Femur (tissue), 1 donor: ENCODE results near the gene TBL1Y.
"Not testable (repeated sequence)": the region's sequence is repeated elsewhere in the genome, so short reads cannot be mapped to it uniquely, and the experiment has no call there.

ENCODE experiments used
- DNase-seq: peaks from one replicate; pipeline ENCODE4 v3.0.0-alpha.2; 2017

The TBL1Y gene

DNA sequence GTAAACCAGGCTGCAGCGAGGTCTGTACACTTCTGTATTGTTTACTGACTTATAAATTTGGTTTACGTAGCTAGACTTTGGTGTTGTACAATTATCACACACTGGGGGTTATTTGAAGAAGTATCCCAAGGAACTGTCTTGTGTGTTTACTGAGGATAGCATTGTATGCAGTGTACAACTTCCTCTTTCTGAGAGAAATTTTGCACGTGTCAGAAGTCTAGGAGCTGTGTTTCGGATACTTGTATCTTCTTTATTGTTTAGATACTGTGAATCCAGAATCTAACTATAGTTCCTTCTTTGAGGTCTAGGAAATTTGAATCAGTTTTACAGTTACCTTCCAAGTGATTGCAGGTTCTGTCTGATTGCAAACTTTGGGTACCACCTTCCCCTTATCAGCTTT is 64.5 kb downstream of the TBL1Y start:
- DNase-seq = no peak

DNA sequence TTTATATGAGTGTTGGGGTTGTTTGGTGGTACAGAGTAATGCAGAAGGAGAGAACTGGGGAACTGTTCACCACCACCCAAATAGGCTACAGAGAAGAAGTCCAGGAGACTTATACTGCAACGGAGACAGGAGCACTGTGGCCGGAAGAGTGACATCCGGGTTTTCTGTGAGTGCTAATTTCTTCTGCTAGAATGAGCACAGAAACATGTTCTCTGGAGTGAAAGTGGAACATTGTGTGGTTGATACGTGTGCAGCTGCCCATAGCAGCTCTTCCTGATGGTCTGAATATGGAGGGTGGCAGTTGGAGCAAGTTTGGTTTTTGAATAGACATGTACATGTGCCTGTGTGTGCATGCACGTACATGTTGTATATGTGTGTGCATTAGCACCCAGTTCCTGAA is 67.3 kb downstream of the TBL1Y start:
- no peak for DNase-seq

DNA sequence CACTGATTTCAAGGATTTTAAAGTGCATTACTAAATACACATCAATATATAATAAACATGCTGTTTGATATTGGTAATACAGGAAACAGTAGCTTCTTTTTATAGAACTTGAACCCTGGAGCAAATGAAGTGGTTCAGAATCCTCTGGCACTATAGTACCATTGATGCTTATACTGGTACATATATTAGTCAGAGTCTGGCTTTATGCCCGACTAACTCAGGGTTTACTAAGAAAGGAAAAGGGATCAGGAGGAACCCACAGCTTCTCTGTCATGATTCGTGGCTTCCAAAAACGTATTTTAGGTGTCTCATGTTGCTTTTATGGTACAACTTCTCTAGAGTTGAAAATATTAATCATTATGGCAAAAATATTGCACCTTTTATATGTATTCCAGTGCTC is 72.7 kb downstream of the TBL1Y start:
- no peak for DNase-seq

DNA sequence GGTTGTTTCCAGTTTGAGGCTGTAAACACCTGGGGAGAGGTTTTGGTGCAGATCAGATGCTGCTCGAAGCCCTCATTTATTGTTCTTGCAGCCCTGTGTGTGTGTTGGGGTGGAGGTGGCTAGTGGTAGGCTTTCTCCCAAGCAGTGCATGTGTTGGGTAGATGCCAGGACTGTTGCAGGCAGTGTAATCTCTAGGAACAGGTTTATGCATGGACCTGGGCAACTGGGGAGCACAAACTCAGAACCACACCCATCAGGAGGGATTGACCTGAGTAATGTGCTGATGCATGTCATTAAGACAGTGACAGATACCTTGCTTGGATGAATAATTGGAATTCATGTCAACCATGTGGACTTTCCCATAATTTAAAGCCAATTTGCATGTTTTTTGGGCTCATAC is 77.3 kb downstream of the TBL1Y start:
- DNase-seq = no peak

DNA sequence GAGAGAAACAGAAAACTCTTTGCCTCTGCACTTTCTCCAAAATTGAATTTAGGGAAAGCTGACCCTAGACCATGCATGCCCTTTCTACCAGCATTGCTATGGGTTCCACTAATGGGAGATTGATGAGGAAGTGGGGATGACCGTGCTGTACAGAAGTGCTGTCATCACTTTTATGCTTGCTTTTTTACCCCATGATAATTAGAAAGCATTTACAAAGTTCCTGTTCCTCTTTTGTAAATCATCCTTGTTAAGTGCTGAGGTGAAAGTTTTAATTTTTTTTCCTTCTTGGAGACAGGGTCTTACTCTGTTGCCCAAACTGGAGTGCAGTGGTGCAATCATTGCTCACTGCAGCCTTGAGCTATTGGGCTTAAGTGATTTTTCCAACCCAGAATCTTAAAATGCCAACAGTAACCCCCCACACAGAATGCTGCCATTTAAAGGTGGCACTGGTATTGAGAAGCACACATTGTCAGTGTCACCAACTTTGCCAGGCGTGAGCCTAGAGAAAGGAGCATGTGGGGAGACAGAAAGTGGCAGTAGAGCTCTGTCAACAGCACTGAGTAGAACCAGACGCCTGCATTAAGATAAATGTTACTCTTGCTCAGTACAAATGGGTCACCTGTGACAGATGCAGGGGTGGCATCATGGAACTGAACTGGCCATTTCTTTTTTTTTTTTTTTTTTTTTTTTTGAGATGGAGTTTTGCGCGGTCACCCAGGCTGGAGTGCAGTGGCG is 79.6 kb downstream of the TBL1Y start:
- no peak for DNase-seq

DNA sequence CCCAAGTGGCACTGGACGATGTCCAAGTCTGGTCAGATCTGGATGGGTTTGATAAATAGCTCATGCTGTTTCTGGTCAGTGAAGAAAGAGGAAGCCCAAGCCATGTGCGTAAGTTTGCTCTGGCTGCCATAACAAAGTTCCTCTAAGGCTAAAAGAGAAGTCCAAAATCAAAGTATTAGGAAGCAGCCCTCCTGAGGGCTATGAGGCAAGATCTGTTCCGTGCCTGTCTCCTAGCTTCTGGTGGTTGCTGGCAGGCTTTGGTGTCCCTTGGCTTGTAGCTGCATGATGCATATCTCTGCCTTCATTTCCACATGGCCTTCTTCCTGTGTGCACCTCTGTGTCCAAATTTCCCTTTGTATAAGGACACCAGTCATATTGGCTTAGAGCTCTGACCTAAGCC is 81.5 kb downstream of the TBL1Y start:
- no peak for DNase-seq

DNA sequence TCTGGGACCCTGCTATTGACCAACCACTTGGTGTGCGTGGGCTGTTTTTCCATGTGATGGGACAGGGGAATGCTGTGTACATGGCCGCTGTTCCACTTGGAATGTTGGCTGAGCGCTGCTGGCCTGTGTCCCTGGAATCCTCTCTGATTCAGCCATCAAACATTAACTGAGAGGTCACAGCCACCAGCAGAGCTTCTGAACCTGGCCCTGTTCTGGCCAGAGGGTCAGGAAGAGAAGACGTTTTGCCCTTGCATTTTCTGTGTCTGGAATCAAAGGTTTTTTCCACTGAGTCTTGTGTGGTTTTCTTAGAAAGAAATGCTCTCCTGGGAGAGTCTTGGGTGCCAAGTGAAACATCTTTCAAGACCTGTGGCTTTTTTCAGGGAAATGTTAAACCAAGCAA is 85.5 kb downstream of the TBL1Y start:
- no peak for DNase-seq

DNA sequence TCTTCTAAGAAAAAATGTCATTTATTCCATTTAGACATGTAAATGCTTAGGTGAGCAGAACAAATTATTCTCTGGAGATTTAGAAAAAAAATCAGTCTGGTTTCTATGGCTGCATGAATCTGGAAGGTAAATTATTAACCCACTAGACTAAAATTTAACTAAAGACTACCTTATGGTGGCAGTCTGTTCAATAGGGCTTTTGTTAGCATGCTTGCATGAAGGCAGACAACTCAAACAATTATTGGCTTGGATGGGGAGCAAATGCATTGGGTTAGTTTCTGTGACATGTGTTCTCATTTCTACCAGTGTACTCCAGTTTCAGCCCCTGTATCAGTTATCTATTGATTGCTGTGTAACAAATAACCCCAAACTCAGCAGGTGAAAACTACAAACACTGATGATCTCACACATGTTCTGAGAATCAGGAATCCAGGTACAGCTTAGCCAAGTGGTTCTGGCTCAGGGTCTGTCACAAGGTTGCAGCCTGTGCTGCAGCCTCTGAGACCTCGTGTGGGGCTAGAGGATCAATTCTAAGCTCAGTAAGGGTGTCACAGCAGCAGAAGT is 87.1 kb downstream of the TBL1Y start:
- DNase-seq = no peak

DNA sequence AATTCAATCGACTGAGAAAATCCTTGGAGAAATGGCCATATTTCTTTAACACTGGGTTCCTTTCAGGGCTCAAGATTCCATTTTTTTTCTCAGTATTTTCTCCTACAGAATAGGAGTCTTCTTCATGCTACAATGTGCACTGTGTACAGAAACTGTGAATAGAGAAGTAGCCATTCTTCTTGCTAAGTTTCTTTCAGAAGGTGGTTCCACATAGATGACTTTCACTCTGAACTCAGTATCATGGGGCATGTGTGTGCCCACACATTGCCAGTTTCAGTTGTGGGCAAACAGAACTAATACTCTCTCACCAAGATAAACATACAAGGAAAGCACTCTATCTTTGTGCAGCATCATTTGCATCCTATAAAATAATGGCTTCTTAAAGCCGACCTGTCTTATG is 89.4 kb downstream of the TBL1Y start:
- DNase-seq = no peak

DNA sequence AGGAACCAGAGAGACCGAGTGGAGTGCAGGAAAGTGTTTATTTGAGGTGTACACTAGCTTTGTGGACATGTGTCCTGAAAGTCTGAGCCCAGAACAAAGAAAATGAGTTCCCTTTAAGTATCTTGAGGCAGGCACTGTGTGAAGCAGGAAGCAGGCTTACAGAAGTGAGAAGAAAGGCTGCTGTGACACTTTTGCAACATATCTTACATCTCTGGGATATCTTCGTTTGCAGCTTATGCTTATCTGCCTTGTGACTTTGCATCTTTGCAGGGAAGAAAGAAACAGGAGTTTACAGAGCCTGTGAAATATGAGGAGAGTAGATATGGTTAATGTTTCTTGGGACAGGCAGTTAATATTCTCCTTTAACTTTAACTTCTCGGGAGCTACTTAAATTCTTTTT is 92.1 kb downstream of the TBL1Y start:
- DNase-seq = no peak

DNA sequence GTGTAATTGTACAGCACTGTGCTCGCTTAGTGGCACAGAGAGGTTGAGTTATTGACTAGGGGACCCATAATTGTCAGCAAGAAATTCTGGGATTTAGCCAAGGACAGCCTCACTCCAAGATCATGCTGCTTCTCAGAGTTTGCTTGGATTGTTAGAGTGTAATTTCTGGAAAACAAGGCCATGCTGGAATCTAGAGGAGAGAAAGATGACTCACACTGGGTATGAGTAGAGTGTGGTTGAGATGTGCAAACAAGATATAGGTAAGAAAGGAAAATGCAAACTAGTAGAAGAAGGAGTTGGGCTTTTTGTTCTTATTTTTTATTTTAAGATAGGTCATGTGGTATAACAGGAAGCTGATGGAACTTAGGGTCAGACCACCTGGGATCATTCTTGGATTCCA is 97.4 kb downstream of the TBL1Y start:
- DNase-seq = no peak

DNA sequence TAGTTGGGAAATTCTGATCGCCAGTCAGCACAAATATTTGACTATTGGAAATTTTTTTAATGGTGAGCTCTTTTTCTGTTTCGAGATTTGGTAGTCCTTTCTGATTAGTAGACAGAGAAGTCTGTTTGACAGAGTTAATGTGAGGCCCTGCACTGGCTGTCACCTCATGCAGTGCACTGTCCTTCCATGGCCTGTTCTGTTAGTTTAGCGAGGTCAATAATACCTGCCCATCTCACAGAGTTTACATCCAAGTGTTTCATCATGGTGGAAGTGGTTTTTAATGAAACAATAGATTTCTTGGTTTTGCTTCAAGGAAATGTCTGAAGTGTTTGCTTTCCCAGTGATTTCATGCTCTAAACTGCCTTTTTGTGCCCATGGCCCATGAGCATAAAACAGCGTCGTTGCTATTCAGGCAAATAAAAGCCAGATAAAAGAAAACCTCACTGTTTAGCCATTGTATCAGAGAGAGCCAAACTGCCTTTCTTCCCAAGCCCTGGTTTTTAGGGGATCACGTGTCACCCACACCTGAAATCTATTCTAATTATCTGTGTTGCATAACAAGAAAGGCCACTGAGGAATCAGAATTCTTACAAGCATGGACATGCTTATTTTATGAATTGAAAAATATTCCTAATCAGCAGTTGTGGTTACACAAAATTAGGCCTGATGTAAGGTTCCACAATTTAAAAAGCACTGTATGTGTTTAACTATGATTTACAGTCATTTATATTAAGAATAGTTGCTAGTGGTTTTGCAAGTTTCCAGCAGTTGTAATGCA is 98.3 kb downstream of the TBL1Y start:
- no peak for DNase-seq

DNA sequence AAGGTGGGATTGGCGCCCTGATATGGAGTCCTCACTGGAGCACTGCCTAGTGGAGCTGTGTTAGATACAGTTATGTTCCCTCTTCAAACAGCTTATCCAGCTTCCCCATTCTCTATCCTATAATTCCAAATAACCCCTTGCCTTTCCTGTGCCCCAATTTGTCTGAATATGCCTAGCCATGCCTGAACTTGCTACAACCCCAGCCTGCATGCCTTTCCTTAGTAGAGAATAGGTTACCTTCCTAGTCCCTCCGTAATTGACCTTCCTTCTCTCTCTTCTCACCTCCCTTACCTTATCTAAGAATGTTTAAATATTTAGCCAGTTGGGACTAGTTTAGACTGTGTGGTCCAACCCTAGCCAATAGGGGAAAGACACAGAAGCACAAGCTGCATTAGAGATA is 102.6 kb downstream of the TBL1Y start:
- DNase-seq = no peak

DNA sequence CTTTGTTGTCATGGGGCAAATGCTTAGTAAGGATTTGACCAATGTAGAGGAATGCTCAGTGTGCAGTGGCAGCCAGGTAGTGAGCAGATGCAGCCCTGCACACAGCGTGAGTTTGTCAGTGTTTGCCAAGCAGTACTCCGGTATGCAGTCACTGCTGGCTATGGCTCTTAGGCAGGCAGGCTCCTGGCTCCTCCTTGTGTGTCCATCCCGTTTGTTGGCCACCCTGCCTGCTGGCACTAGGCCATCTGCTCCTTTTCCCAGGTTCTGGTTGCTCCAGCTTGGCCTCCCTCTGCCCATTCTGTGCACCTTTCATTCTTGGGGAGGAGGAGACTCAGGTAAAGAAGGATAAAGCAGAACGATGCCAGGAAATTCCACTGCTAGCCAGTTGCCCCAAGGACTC is 106.0 kb downstream of the TBL1Y start:
- no peak for DNase-seq

DNA sequence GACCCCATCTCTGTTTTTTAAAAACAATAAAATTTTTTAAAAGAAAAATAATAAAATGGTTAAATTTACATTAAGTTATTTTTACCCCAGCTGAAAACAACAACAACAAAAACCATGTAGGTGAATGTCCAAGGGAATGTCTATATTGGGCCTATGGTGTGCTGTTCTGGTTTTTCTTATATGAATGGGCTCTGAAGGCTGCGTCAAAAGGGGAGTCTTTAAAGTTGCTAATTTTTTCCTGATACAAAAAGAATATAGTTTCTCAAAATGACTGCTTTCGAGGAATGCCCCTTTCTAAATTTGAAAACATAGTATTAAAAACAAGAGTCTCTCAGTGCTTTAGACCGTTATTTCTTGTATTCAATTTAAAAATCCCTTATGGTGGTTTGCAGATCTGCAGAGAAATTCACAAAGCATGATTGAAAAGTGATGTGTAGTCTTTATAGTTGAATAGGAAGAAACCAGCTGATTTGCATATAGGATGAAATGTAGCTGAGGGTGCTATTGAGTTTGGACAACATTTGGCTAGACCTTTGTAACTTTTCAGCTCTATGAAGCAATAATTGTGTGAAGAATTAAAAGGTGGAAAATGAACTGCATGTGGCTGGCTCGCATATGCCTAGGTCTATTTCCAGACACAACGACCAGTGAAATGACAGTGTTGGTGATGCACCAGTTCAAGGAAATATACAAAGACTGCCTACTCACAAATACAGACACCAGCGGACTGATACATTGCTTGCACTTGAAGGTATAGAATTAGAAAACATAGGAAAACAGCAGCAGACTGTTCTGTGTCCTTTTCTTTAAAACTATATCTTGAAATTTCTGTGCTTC is 107.0 kb downstream of the TBL1Y start:
- DNase-seq = no peak

DNA sequence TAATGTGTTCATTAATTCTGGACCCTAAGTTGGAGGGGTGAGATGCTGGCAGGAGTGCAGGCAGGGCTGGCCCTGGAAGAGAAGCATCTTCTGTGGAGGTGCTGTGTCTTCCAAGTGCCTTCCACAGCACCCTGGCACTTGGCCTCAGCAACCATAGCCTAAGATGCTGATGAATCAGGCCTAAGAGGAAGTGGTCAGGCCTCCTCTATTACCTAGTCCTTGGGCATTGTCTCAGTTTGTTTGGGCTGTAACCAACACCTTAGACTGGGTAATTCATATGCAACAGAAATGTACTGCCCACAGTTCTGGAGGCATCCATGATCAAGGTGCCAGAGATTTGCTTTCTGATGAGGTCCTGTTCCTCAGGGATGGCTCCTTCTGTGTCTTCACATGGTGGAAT is 128.5 kb downstream of the TBL1Y start:
- DNase-seq = no peak

DNA sequence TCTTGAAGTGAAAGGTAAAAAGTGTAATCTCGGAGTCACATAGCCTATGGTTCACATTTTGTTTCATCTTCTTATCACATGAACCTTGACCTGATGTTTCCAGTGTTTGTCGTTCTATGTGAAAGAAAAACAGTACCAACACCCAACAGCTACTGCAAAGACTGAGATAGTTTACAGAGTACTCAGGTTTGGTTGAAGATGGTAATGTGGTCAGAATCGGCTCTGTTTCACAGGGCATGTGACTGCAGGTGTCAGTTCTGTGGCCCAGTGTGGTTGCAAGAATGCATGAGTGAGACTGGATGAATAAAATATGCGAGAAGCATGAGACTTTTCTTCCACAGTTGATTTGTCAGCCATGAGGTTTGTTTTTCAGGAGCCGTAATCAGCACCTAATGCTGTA is 130.2 kb downstream of the TBL1Y start:
- DNase-seq = no peak

DNA sequence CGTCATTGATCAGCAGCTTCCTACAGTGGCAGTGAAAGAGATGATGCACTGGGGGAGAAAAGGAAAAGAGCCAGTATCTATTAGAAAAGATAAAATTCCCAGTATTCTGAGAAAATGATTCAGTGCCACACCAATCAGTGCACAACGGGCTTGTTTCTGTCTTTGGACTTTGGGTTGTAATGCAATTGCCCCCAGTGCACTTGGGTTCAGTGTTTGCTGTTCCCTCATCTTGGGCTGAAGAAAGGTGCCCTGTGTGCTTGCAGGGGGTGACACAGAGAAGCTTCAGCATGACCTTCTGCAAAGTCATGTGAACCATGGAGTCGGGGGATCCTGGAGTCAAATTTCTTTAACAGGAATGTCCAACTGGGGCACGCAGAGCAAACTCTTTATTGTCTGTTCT is 131.5 kb downstream of the TBL1Y start:
- no peak for DNase-seq

DNA sequence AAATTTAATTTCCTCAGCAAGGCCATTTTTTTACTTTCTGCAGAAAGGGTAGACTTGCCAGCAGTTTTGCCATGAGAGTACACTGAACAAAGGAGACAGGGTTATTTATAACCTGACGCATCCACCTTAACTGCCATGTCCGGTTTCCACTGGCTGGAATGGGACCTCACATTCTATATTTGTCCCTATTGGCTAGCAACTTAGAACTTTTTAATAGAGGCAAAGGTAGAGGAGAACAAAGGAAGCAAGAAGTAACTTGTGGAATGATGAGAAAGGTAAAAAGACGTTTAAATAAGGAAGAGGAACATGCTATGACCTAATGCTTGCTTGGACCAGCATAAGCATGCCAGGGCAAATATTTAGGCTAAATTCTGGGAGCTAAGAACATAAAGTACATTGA is 142.0 kb downstream of the TBL1Y start:
- DNase-seq = not testable (repeated sequence)

DNA sequence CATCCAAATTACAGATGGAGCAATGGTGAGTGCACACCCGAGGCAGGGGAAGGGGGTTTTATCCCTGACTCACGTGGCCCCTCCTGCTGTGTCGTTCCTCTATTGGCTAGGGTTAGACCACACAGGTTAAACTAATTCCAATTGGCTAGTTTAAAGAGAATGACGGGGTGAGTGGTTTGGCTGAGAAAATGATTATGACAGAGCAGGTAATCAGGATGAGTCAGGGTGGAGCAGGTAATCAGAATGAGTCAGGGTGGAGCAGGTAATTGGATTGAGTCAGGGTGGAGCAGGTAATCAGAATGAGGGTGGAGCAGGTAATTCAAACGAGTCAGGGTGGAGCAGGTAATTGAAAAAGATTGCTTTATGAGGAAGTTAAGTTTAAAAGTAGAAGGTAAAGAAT is 146.4 kb downstream of the TBL1Y start:
- no peak for DNase-seq

DNA sequence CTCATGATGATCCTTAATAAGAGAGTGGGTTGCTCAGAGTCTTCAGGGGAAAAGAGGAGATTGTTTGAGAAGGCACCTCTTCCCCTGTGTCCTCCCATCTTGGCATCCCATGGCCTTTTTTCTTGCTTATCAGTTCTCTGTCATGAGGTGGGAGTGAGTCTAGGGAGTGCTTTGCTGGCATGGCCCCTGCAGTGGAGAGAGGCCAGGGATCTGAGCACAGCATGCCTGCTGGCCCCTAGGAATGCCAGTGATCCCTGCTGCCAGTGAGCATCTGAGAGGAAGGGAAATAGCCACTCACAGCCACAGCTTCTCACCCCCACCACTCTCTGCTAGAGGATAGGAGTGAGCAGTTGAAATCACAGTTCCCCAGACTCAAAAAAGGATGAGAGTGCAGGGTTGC is 168.2 kb downstream of the TBL1Y start:
- DNase-seq = no peak

DNA sequence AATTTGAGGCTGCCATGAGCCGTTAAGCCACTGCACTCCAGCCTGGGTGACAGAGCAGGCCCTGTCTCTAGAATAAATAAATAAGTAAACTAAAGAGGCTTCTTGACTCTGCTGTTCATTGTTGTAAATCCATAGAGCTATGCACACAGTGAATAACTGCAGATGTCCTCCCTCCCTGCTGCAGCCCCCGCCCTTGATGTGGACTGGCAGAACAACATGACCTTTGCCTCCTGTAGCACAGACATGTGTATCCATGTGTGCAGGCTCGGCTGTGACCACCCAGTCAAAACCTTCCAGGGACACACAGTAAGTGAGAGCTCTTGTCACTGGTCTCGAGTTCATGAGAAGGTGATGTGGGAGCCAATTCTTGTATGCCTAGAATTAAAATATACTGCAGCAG is 170.1 kb downstream of the TBL1Y start:
- DNase-seq = not testable (repeated sequence)

DNA sequence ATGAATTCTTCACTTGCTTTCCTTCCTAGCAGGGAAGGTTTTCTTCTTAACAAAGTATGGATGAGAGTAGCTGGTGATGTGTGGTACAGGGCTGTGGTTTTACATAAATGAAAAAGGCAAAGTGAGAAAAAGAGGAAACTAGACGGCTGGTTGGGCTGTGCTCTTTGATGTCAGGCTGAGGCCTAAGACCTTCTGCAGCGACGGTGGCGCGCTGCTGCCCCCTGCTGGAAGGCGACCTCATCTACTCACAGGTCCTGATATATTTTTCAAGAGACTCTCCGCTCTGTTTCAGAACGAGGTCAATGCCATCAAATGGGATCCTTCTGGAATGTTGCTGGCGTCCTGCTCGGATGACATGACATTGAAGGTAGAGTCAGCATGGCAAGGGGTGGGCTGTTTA is 175.1 kb downstream of the TBL1Y start:
- DNase-seq = no peak

DNA sequence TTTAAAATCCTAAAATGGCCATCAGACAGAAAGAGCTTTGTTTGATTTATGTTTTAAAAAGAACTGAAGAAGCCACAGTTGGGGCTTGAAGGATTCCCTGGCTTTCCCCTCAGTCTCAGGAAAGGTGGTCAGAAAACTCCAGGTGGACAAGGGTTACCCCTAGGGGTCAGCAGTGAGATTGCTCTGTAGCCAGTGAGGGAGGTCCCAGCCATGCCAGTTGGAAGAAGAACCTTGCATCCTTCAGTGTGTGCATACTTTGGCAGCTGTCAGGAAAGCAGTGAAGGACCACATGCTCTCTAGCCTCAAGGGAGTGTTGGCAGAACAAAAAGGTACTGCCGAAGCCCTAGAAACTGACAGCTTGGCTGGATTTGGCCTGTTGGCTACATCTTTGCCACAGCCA is 182.3 kb downstream of the TBL1Y start:
- no peak for DNase-seq
